Inflammatory macrophage (primary cell): ENCODE data around the gene TMEM238.

Source experiments
- DNase-seq, 2 donors: peaks; one replicate each; pipeline ENCODE4 v3.0.0-alpha.2; 2020 to 2022

TMEM238 gene

DNA sequence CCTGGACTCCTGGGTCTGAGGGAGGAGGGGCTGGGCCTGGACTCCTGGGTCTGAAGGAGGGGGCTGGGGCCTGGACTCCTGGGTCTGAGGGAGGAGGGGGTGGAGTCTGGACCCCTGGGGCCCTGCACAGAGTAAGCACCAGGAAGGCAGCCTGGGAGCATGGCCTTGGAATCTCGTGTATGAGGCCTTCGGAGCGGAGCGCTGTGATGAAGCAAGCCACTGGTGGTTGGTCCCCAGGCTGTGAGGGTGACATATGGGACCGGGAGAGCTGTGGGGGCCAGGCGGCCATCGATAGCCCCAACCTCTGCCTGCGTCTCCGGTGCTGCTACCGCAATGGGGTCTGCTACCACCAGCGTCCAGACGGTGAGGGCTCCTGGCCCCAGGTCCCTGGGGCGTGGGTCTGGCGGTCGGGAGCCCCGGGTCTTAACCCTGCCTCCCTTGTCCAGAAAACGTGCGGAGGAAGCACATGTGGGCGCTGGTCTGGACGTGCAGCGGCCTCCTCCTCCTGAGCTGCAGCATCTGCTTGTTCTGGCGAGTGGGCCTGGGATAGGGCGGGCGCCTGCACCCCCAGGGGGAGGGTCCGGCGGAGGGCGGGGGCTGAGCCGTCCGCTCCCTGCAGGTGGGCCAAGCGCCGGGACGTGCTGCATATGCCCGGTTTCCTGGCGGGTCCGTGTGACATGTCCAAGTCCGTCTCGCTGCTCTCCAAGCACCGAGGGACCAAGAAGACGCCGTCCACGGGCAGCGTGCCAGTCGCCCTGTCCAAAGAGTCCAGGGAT lies 6.5 kb downstream of the TMEM238 start:
- DNase-seq: no peak

GRCh38 chr19:55376241-55376933 lies 7.7 kb downstream of the TMEM238 start, which contains the start of gene TMEM190:
Gene TMEM190, plus strand, starts transcription at chr19:55376826. Its CDS starts 28 bp downstream, at chr19:55376854.
- DNase-seq: no peak

DNA sequence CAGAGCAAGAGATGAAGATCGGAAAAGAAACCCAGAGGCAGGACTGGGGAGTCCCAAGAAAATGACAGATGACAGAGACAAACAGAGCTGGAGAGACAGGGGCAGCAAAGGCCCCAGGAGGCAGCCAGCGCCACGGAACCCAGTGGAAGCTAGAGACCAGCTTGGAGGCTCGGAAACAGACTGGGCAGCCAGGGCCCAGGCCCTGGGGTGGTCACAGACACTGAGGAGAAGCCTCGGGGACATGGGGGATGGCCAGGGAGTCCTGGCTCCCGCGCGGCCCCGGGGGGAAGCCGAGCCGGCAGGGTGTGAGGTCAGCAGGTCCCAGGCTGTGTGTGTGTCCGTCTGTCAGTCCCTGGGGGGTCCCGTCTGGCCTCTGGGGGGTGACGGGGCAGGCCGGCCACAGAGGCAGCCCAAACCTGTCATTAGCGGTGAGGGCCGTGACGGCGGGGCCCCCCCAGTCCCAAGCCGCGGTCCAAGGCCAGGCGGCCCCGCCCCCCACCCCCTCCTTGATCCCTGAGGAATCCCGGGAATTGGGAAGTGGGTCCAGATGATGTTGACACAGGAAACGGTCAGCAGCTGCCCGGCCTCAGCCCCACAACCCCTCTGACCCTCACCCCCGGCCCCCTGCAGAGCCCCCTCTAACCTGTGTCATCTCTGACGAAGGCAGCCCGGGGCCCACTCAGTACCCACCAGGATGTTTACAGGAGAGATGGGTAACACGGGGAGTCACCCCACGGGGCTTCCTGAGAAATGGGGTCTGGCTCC lies 9.9 kb downstream of the TMEM238 start:
- DNase-seq: no peak

- no peak for DNase-seq
These were observed 10.6 kb downstream of the TMEM238 start for GRCh38 chr19:55373306-55373992.

- no peak for DNase-seq
These were observed 11.6 kb downstream of the TMEM238 start for GRCh38 chr19:55372316-55373081.

GRCh38 chr19:55370305-55370988 lies 13.6 kb downstream of the TMEM238 start, which contains the start of gene IL11:
Gene IL11, minus strand, starts transcription at chr19:55370463. Its CDS starts 153 bp downstream, at chr19:55370310.
- no peak for DNase-seq

GRCh38 chr19:55369653-55370304 lies 14.3 kb downstream of the TMEM238 start:
- DNase-seq: no peak

- DNase-seq: peak; percentile 44 to 51
These were observed 15.2 kb downstream of the TMEM238 start for GRCh38 chr19:55368701-55369563.

GRCh38 chr19:55368106-55368505 lies 16.0 kb downstream of the TMEM238 start:
- no peak for DNase-seq

GRCh38 chr19:55366790-55367189 lies 17.3 kb downstream of the TMEM238 start:
- no peak for DNase-seq

- no peak for DNase-seq
These were observed 18.1 kb downstream of the TMEM238 start for GRCh38 chr19:55365964-55366363.

DNA sequence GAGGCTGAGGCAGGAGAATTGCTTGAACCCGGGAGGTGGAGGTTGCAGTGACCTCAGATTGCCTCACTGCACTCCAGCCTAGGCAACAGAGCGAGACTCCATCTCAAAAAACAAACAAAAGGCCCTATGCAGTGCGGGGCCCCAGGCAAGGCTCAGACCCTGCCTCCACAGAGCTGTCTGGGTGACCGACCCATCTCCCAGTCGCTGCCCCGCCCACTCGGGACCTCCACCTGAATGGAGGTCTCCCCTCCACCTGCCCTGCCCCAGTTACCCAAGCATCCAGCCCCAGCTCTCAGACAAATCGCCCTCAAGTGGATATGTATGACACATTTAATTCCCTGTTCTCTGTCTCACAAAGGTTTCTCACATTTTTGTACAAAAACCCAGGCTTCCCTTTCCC lies 18.8 kb downstream of the TMEM238 start:
- no peak for DNase-seq

DNA sequence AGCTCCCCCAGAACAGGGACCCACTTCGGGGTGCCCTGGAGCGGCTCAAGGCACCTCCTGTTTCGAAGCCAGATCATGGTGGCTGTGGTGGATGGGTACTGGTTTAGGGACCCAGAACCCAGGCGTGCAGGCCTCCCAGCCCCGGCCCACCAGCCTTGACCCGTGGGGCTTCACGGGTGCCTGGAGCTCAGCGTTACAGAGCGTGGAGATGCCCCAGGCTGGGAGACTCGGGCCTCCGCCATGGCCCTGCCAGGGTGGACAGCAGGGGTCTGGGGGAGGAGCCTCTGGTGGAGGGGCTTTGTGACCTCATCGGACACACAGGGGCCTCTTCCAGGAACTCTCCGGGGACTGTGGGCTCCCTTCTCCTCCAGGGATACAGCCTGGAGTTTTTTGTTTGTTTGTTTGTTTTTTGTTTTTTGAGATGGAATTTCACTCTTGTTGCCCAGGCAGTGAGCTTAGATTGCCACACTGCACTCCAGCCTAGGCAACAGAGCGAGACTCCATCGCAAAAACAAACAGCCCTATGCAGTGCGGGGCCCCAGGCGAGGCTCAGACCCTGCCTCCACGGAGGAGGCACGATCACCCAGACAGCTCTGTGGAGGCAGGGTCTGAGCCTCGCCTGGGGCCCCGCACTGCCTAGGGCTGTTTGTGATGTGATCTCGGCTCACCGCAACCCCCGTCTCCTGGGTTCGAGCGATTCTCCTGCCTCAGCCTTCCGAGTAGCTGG lies 20.9 kb downstream of the TMEM238 start, which contains the start of gene GARIN5B:
GARIN5B (minus strand) TSS at position 271 of the 727 bp plus-strand sequence; CDS start at position 77, 194 bp downstream.
- no peak for DNase-seq

- no peak for DNase-seq
These were observed 21.7 kb downstream of the TMEM238 start for GRCh38 chr19:55362174-55362989.

GRCh38 chr19:55360902-55361301 lies 23.2 kb downstream of the TMEM238 start:
- DNase-seq: no peak

- no peak for DNase-seq
These were observed 24.9 kb downstream of the TMEM238 start for GRCh38 chr19:55358943-55359908.
